Smooth muscle cell (in vitro differentiated cells): Measurements from ENCODE around the gene MUTYH. TPM values are rescaled to one million over a fixed set of nuclear protein-coding genes. Genes with fewer than 3 reads are reported as not detected.

Experiments used
- DNase-seq: peaks from one replicate; lab custom pipeline; 2025; ENCODE audit not compliant: unreplicated experiment; lab: John Stamatoyannopoulos, UW
- H2AFZ ChIP-seq: fragments of 200-600 bp; sonication (generic); 2 replicates; pipeline ENCODE4 v1.6.0; 2016; ENCODE audit warnings: antibody characterized with exemption, low read depth, mild to moderate bottlenecking
- H3F3A ChIP-seq: fragments of 200-600 bp; sonication (generic); 2 replicates; pipeline ENCODE4 v1.6.0; 2017; ENCODE audit warnings: antibody characterized with exemption, low read depth
- H3K27ac ChIP-seq: fragments of 200-600 bp; sonication (generic); 2 replicates; pipeline ENCODE4 v1.5.1; 2016; ENCODE audit warnings: low read depth, mild to moderate bottlenecking
- H3K27me3 ChIP-seq: fragments of 200-600 bp; sonication (generic); 2 replicates; pipeline ENCODE4 v1.6.1; 2016; ENCODE audit warnings: low read depth, mild to moderate bottlenecking
- H3K36me3 ChIP-seq: fragments of 200-600 bp; sonication (generic); 2 replicates; pipeline ENCODE4 v1.5.1; 2016; ENCODE audit warnings: low read depth
- H3K4me1 ChIP-seq: fragments of 200-600 bp; sonication (generic); 2 replicates; pipeline ENCODE4 v1.5.1; 2016; ENCODE audit warnings: low read depth
- H3K4me2 ChIP-seq: fragments of 200-600 bp; sonication (generic); 2 replicates; pipeline ENCODE4 v1.6.0; 2016; ENCODE audit warnings: mild to moderate bottlenecking
- H3K4me3 ChIP-seq: fragments of 200-600 bp; sonication (generic); 2 replicates; pipeline ENCODE4 v1.5.1; 2016; ENCODE audit warnings: mild to moderate bottlenecking
- H3K79me2 ChIP-seq: fragments of 200-600 bp; sonication (generic); 2 replicates; pipeline ENCODE4 v1.6.0; 2016; ENCODE audit warnings: low read depth, mild to moderate bottlenecking
- H3K9ac ChIP-seq: fragments of 200-600 bp; sonication (generic); 2 replicates; pipeline ENCODE4 v1.6.0; 2016; ENCODE audit warnings: low read depth
- H3K9me3 ChIP-seq: fragments of 200-600 bp; sonication (generic); replicated peaks from 2 replicates; pipeline ENCODE4 v1.5.1; 2016; ENCODE audit warnings: low read depth
- H4K20me1 ChIP-seq: fragments of 200-600 bp; sonication (generic); 2 replicates; pipeline ENCODE4 v1.6.0; 2016; ENCODE audit warnings: low read depth
- CTCF ChIP-seq: fragments of 200-600 bp; sonication (generic); IDR thresholded peaks from 2 replicates; pipeline ENCODE4 v1.5.1; 2017; ENCODE audit warnings: borderline replicate concordance, mild to moderate bottlenecking, antibody characterized with exemption; ENCODE audit not compliant: insufficient read depth, poor library complexity, severe bottlenecking
- WGBS: methylation state at CpG from one replicate; pipeline ENCODE4 v1.1.7; 2016; ENCODE audit warnings: low lambda C conversion rate; 5-methylcytosine and 5-hydroxymethylcytosine counted together
- polyA plus RNA-seq: library from polyadenylated mRNA; unstranded; fragments of >200 nt; fragmentation: Nextera tagmentation; extraction: Ambion mirVana; gene quantifications from 2 replicates; pipeline ENCODE4 v1.2.1, GENCODE V29; 2016
- total RNA-seq: library from RNA; depleted of rRNA; stranded (reverse); fragments of >200 nt; gene quantifications from 2 replicates; pipeline ENCODE4 v1.2.3, GENCODE V29; 2014

MUTYH gene
- total and polyA plus RNA-seq, 2 experiments from 2014 or later = 12.1 to 16.5 TPM

DNA sequence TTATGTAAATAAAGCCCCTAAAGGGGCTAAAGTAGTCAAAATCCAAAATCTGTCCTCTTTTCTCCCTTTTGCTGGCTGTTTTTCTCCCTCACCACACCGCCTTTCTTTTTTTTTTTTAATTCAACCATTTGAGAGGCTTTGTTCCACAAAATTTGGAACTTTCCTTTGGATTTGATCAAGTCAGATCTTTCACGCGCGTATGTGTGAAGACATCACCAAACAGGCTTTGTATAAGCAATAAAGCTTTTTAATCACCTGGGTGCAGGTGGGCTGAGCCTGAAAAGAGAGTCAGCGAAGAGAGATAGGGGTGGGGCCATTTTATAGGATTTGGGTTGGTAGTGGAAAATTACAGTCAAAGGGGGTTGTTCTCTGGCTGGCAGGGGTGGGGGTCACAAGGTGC is 18.8 kb downstream of the MUTYH start:
- H3K79me2 ChIP-seq = no peaks in the 10 kb centered on the region
- no peak for DNase-seq
- peaks cover 9% of the 10 kb centered on the region for H3K4me1 ChIP-seq
- TF ChIP-seq CTCF = no peak
- H3K9ac ChIP-seq = no peak overlapping the region
- H3K36me3 ChIP-seq = no peaks in the 10 kb centered on the region
- no peak overlapping the region for H3K27ac ChIP-seq
- no peak overlapping the region for H3K4me2 ChIP-seq
- no peaks in the 10 kb centered on the region for H4K20me1 ChIP-seq
- whole genome bisulfite sequencing = 75% methylated on average over 5 of the region's 5 CpGs
- no peak overlapping the region for H2AFZ ChIP-seq
- no peak overlapping the region for H3K4me3 ChIP-seq
- no peaks in the 10 kb centered on the region for H3K9me3 ChIP-seq
- H3K27me3 ChIP-seq = no peaks in the 10 kb centered on the region
- no peaks in the 10 kb centered on the region for H3F3A ChIP-seq

GRCh38 chr1:45319761-45320160 is 20.5 kb downstream of the MUTYH start:
- H3K4me1 ChIP-seq = peaks cover 9% of the 10 kb centered on the region
- H3K4me3 ChIP-seq = no peak overlapping the region
- no peaks in the 10 kb centered on the region for H3K79me2 ChIP-seq
- no peak for DNase-seq
- no peaks in the 10 kb centered on the region for H4K20me1 ChIP-seq
- TF ChIP-seq CTCF = no peak
- no peaks in the 10 kb centered on the region for H3K36me3 ChIP-seq
- no peak overlapping the region for H3K4me2 ChIP-seq
- H2AFZ ChIP-seq = no peak overlapping the region
- H3K9me3 ChIP-seq = no peaks in the 10 kb centered on the region
- no peaks in the 10 kb centered on the region for H3F3A ChIP-seq
- no peaks in the 10 kb centered on the region for H3K27me3 ChIP-seq
- WGBS = 75% methylated on average over 4 of the region's 4 CpGs
- H3K27ac ChIP-seq = no peak overlapping the region
- H3K9ac ChIP-seq = no peak overlapping the region

DNA sequence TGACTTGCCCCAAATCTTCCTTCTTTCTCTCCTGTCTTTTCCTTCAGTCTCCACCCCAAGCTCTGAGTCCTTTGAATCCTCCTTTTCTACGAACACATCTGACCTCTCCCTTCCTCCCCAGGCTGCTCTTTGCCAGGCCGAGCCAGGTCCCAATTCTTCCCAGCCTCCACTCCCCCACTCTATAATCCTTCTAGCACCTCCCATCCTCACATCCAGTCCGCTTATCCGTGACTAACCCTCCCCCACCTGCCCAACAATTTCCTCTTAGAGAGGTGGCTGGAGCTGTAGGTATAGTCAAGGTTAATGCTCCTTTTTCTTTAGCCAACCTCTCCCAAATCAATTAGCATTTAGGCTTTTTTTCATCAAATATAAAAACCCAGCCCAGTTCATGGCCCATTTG is 23.1 kb downstream of the MUTYH start:
- Histone ChIP-seq H3K4me3 (no peak overlapping the region), H2AFZ (no peak overlapping the region), H3K4me2 (no peak overlapping the region), H4K20me1 (no peaks in the 10 kb centered on the region), H3K27me3 (no peaks in the 10 kb centered on the region), H3K4me1 (peaks cover 9% of the 10 kb centered on the region), H3K9ac (no peak overlapping the region), H3K36me3 (no peaks in the 10 kb centered on the region), H3K79me2 (no peaks in the 10 kb centered on the region), H3K9me3 (no peaks in the 10 kb centered on the region), H3F3A (no peaks in the 10 kb centered on the region), H3K27ac (no peak overlapping the region)
- DNase-seq = no peak
- TF ChIP-seq CTCF = no peak
- WGBS = 73% methylated on average over 4 of the region's 4 CpGs

GRCh38 chr1:45314266-45314665 is 26.0 kb downstream of the MUTYH start:
- Histone ChIP-seq H3K9ac (no peak overlapping the region), H4K20me1 (no peaks in the 10 kb centered on the region), H3K4me1 (no peaks in the 10 kb centered on the region), H3K27me3 (no peaks in the 10 kb centered on the region), H3K27ac (no peak overlapping the region), H3K36me3 (no peaks in the 10 kb centered on the region), H3K4me2 (no peak overlapping the region), H2AFZ (no peak overlapping the region), H3K4me3 (no peak overlapping the region), H3K79me2 (no peaks in the 10 kb centered on the region), H3K9me3 (no peaks in the 10 kb centered on the region), H3F3A (no peaks in the 10 kb centered on the region)
- 92% methylated on average over 3 of the region's 3 CpGs for WGBS
- TF ChIP-seq CTCF = no peak
- no peak for DNase-seq
